Measurements from ENCODE around the gene HNRNPH3.

- TF ChIP-seq RFX5 (IDR thresholded peaks at IDR 0.05) (no peak), EP300 (IDR thresholded peaks at IDR 0.05) (no peak), SMC3 (IDR thresholded peaks at IDR 0.05) (no peak), CTCF (IDR thresholded peaks at IDR 0.05) (no peak), POLR2A (IDR thresholded peaks at IDR 0.05; ENCODE audit: low read length) (no peak)
These were observed 39.7 kb downstream of the HNRNPH3 start for GRCh38 chr10:68371604-68372003.

Data from A549 (cell line).